Activated CD8-positive, alpha-beta memory T cell treated with anti-CD3 and anti-CD28 coated beads for 24 hours (primary cell): ENCODE data around the gene DOCK4.

ENCODE experiments used
- DNase-seq: peaks from one replicate; pipeline ENCODE4 v3.0.0-alpha.2; 2020

Gene DOCK4

GRCh38 chr7:111749625-111750024 lies 456.6 kb downstream of the DOCK4 start:
- no peak for DNase-seq

GRCh38 chr7:111747718-111748117 lies 458.5 kb downstream of the DOCK4 start:
- DNase-seq: no peak

- no peak for DNase-seq
Observed at GRCh38 chr7:111746950-111747349, 459.2 kb downstream of the DOCK4 start.

- no peak for DNase-seq
Observed at GRCh38 chr7:111744501-111745155, 461.6 kb downstream of the DOCK4 start.

GRCh38 chr7:111743244-111743847 lies 462.9 kb downstream of the DOCK4 start:
- no peak for DNase-seq

- no peak for DNase-seq
Observed at GRCh38 chr7:111741811-111742240, 464.4 kb downstream of the DOCK4 start.

- no peak for DNase-seq
Observed at GRCh38 chr7:111740942-111741341, 465.3 kb downstream of the DOCK4 start.

GRCh38 chr7:111736552-111736874 lies 469.7 kb downstream of the DOCK4 start:
- DNase-seq: no peak

GRCh38 chr7:111735661-111736551 lies 470.3 kb downstream of the DOCK4 start:
- peak; percentile 65 for DNase-seq

GRCh38 chr7:111734954-111735660 lies 471.1 kb downstream of the DOCK4 start:
- no peak for DNase-seq

GRCh38 chr7:111732923-111733322 lies 473.3 kb downstream of the DOCK4 start:
- no peak for DNase-seq

- DNase-seq: no peak
Observed at GRCh38 chr7:111730476-111731300, 475.5 kb downstream of the DOCK4 start.

GRCh38 chr7:111730057-111730456 lies 476.1 kb downstream of the DOCK4 start:
- DNase-seq: no peak

GRCh38 chr7:111729483-111729882 lies 476.7 kb downstream of the DOCK4 start:
- DNase-seq: no peak

GRCh38 chr7:111728635-111728995 lies 477.6 kb downstream of the DOCK4 start:
- no peak for DNase-seq

- no peak for DNase-seq
Observed at GRCh38 chr7:111727905-111728634, 478.1 kb downstream of the DOCK4 start.

GRCh38 chr7:111718886-111719285 lies 487.3 kb downstream of the DOCK4 start:
- no peak for DNase-seq

- no peak for DNase-seq
Observed at GRCh38 chr7:111711426-111712065, 494.7 kb downstream of the DOCK4 start.

GRCh38 chr7:111710839-111711380 lies 495.3 kb downstream of the DOCK4 start:
- no peak for DNase-seq

GRCh38 chr7:111708072-111708471 lies 498.1 kb downstream of the DOCK4 start:
- no peak for DNase-seq

- no peak for DNase-seq
Observed at GRCh38 chr7:111705807-111706206, 500.4 kb downstream of the DOCK4 start.
